Stimulated activated naive CD8-positive, alpha-beta T cell treated with anti-CD3 and anti-CD28 coated beads, Interleukin-15, amount 100 ng/mL, for 72 hours (primary cell): ENCODE measurements around the gene CCDC134.

ENCODE experiments used
- ATAC-seq: fragments of 150-1000 bp; cut with Tn5 transposase; 2 replicates; pipeline ENCODE4 v1.10.0; 2021; ENCODE audit warnings: mild to moderate bottlenecking, moderate library complexity
- DNase-seq, 2 donors: peaks; one replicate each; pipeline ENCODE4 v3.0.0; 2021 to 2022
- H3K27ac Mint-ChIP-seq, 2 donors: one replicate each; pipeline ENCODE4 v1.8.0; 2022; ENCODE audit warnings: mild to moderate bottlenecking in 2 of 2, mixed read lengths in 2 of 2, moderate library complexity in 2 of 2
- H3K27me3 Mint-ChIP-seq: one replicate; pipeline ENCODE4 v1.8.0; 2022; ENCODE audit warnings: mixed read lengths
- H3K4me1 Mint-ChIP-seq: one replicate; pipeline ENCODE4 v1.8.0; 2022; ENCODE audit warnings: mild to moderate bottlenecking, mixed read lengths
- H3K4me3 Mint-ChIP-seq, 2 donors: one replicate each; pipeline ENCODE4 v1.8.0; 2022; ENCODE audit warnings: mild to moderate bottlenecking in 2 of 2, mixed read lengths in 2 of 2, moderate library complexity in 1 of 2
- H3K9me3 Mint-ChIP-seq, 2 donors: one replicate each; pipeline ENCODE4 v1.8.0; 2022; ENCODE audit warnings: mixed read lengths in 2 of 2

CCDC134 gene

DNA sequence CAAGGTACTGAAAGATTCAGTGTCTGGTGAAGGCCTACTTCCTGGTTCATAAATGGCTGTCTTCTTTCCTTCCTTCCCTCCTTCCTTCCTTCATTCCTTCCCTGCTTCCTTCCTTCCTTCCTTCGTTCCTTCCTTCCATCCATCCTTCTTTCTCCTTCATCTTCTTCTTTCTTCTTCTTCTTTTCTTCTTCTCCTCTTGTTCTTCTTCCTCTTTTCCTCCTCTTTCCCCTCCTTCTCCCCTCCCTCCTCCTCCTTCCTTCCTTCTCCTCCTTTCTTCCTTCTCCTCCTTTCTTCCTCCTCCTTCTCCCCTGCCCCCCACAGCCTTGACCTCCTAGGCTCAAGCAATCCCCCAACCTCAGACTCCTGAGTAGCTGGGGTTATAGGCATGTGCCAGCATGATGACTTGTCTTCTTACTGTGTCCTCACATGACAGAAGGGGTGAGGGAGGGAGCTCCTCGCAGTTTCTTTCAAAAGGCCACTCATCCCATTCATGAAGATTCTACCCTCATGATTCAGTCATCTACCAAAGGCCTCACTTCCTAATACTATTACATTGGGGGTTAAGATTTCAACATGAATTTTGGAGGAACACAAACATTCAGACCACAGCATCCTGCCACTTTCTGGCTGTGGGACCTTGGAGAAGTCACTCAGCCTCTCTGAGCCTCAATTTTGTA lies 22.6 kb upstream of the CCDC134 start:
- no peak for DNase-seq
- H3K9me3 Mint-ChIP-seq, result no peaks in the 10 kb centered on the region
- H3K4me1 Mint-ChIP-seq, result peaks cover 32% of the 10 kb centered on the region
- no peaks in the 10 kb centered on the region for H3K27me3 Mint-ChIP-seq
- peak overlapping the region; percentile 79 to 89 for H3K27ac Mint-ChIP-seq
- H3K4me3 Mint-ChIP-seq, result no peak overlapping the region
- no peak for ATAC-seq

DNA sequence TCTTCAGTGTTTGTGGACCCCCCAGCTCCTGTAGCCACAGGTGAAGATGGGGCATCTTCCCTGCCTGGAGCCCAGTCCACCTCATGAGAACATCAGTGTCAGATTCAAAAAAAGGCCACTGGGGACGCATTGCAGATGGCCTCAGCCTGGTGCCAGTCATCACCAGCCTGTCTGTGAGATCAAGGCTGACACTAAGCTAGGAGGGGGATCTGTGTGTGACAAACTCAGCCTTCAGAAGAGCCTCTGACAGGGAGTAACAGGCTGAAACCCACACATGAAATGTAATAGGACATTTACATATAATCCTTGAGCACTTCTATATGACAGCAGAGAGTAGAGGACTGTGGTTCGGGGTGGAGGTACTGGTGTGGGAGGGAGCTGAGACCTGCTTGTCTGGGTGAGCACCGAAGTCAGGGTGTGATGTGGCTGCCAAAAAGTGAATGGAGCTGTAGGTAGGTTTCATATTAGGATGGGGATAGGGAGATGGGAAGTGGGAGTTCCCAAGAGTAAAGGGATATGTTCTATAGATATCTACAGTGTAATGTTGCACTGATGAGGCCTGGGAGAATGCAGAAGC lies 20.5 kb upstream of the CCDC134 start:
- no peak for DNase-seq
- H3K4me3 Mint-ChIP-seq, result peak overlapping the region; percentile 89 to 91
- no peaks in the 10 kb centered on the region for H3K9me3 Mint-ChIP-seq
- peak overlapping the region; percentile 96 to 97 for H3K27ac Mint-ChIP-seq
- H3K27me3 Mint-ChIP-seq, result no peaks in the 10 kb centered on the region
- peaks cover 36% of the 10 kb centered on the region for H3K4me1 Mint-ChIP-seq
- no peak for ATAC-seq

GRCh38 chr22:41780746-41781505 lies 19.6 kb upstream of the CCDC134 start:
- peak; percentile 83 to 95 for DNase-seq
- Mint-ChIP-seq H3K4me1 (peaks cover 36% of the 10 kb centered on the region), H3K4me3 (peak overlapping the region; percentile 89 to 91), H3K27me3 (no peaks in the 10 kb centered on the region), H3K9me3 (no peaks in the 10 kb centered on the region), H3K27ac (peak overlapping the region; percentile 39 to 97)
- peak; percentile 99 for ATAC-seq

GRCh38 chr22:41781507-41781906 lies 19.0 kb upstream of the CCDC134 start:
- H3K4me3 Mint-ChIP-seq, result peak overlapping the region; percentile 89 to 91
- H3K27ac Mint-ChIP-seq, result peak overlapping the region; percentile 39 to 97
- no peaks in the 10 kb centered on the region for H3K27me3 Mint-ChIP-seq
- H3K4me1 Mint-ChIP-seq, result peaks cover 39% of the 10 kb centered on the region
- ATAC-seq (peak; percentile 33), DNase-seq (no peak)
- H3K9me3 Mint-ChIP-seq, result no peaks in the 10 kb centered on the region

DNA sequence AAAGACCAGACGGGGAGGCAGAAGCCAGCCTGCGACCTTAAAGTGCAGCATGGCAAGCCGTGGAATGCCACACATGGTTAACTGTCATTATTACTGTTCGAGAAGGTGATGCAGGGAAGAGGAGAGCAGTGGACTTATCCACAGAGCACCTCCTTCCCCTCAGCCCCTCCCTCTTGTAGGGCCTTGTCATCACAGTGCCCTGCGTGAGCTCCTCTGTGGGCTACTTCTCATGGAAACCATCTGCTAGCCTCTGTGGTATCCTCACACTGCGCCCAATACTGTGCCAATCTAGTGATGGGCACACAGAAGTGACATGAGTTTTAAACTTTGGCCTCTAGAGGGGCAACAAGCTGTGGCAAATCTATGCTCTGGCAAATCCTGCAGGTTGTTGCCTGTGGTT lies 18.2 kb upstream of the CCDC134 start:
- peak; percentile 47 for ATAC-seq
- peak in 1 of 2 donors; percentile 26 for DNase-seq
- H3K9me3 Mint-ChIP-seq, result no peaks in the 10 kb centered on the region
- no peaks in the 10 kb centered on the region for H3K27me3 Mint-ChIP-seq
- peak overlapping the region; percentile 75 to 97 for H3K27ac Mint-ChIP-seq
- peaks cover 45% of the 10 kb centered on the region for H3K4me1 Mint-ChIP-seq
- H3K4me3 Mint-ChIP-seq, result peak overlapping the region; percentile 89 to 91

DNA sequence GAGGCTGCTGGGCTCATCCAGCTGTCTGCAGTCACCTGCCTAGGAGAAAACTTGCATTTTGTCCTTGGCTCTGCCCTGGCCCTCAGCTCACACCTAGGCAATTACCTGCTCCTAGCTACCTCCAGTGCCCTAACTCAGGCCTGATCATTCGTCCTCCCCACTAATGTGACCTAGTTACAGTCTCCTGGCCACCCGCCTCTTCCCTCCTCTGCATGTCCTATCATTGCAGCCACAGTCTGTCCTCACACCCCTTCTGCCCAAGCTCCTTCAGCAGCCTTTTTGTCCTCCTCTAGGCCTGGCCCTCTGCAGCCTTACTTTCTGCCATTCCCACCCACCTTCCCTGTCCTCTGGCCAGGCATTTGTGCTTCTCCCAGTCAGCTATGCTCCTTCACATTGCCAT lies 17.7 kb upstream of the CCDC134 start:
- H3K27ac Mint-ChIP-seq, result peak overlapping the region; percentile 89
- peak overlapping the region; percentile 89 to 91 for H3K4me3 Mint-ChIP-seq
- ATAC-seq (no peak), DNase-seq (no peak)
- peaks cover 45% of the 10 kb centered on the region for H3K4me1 Mint-ChIP-seq
- no peaks in the 10 kb centered on the region for H3K9me3 Mint-ChIP-seq
- no peaks in the 10 kb centered on the region for H3K27me3 Mint-ChIP-seq

DNA sequence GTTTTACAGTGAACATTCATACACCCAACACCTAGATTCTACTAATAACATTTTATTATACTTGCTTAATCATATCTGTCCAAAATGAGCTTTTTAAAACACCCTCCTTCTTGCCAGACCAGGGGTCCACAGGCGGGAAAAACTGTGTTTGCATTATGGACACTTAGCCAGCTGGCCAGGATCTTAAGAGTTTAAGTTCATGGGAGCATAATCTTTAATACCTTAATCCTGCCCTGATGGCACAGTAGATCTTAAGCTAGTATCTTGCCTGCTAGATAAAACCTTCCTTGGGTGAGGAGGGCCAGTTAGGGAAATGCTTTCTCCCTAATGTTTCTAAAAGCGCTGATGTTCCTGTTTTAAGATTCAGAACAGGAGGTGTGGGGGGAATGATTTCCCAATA lies 13.1 kb upstream of the CCDC134 start:
- no peak for DNase-seq
- Mint-ChIP-seq H3K4me1 (peaks cover 18% of the 10 kb centered on the region), H3K27ac (no peak overlapping the region), H3K4me3 (no peak overlapping the region), H3K9me3 (no peaks in the 10 kb centered on the region), H3K27me3 (no peaks in the 10 kb centered on the region)
- ATAC-seq, result no peak

GRCh38 chr22:41793871-41794270 lies 6.6 kb upstream of the CCDC134 start:
- peaks cover 3% of the 10 kb centered on the region for H3K4me1 Mint-ChIP-seq
- no peaks in the 10 kb centered on the region for H3K9me3 Mint-ChIP-seq
- ATAC-seq (no peak), DNase-seq (no peak)
- no peak overlapping the region for H3K4me3 Mint-ChIP-seq
- peak overlapping the region in 1 of 2 donors; percentile 63 for H3K27ac Mint-ChIP-seq
- H3K27me3 Mint-ChIP-seq, result no peaks in the 10 kb centered on the region

DNA sequence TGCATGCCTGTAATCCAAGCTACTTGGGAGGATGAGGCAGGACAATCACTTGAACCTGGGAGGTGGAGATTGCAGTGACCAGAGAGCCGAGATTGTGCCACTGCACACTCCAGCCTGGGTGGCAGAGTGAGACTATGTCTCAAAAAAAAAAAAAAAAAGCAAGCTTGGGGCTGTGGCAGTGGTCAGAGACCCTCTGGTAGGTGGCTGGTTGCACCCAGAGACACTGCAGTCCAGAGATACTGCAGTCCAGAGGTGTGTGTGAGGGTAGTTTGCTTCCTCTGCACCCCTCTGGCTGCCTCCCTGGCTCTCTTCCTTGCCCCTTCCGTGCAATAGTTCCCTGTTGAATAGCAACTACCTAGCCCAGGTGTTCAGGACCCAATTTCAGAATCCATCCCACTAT lies 1.7 kb upstream of the CCDC134 start:
- peak overlapping the region in 1 of 2 donors; percentile 60 for H3K27ac Mint-ChIP-seq
- H3K4me1 Mint-ChIP-seq, result peaks cover 36% of the 10 kb centered on the region
- H3K9me3 Mint-ChIP-seq, result no peaks in the 10 kb centered on the region
- no peak for DNase-seq
- ATAC-seq, result no peak
- no peaks in the 10 kb centered on the region for H3K27me3 Mint-ChIP-seq
- no peak overlapping the region for H3K4me3 Mint-ChIP-seq

GRCh38 chr22:41799486-41800347 lies 762 bp upstream of the CCDC134 start:
- peak; percentile 53 for ATAC-seq
- Mint-ChIP-seq H3K9me3 (no peaks in the 10 kb centered on the region), H3K27ac (peak overlapping the region; percentile 98 to 99), H3K27me3 (no peaks in the 10 kb centered on the region), H3K4me1 (peaks cover 46% of the 10 kb centered on the region), H3K4me3 (peak overlapping the region; percentile 94 to 99)
- no peak for DNase-seq

GRCh38 chr22:41801147-41801819 lies 804 bp downstream of the CCDC134 start:
- DNase-seq (peak in 1 of 2 donors; percentile 12), ATAC-seq (no peak)
- peak overlapping the region; percentile 98 to 99 for H3K27ac Mint-ChIP-seq
- H3K27me3 Mint-ChIP-seq, result no peaks in the 10 kb centered on the region
- H3K4me3 Mint-ChIP-seq, result peak overlapping the region; percentile 94 to 99
- no peaks in the 10 kb centered on the region for H3K9me3 Mint-ChIP-seq
- peaks cover 51% of the 10 kb centered on the region for H3K4me1 Mint-ChIP-seq

GRCh38 chr22:41801886-41802285 lies 1.4 kb downstream of the CCDC134 start:
- peaks cover 51% of the 10 kb centered on the region for H3K4me1 Mint-ChIP-seq
- peak overlapping the region in 1 of 2 donors; percentile 2 for H3K27ac Mint-ChIP-seq
- ATAC-seq (no peak), DNase-seq (no peak)
- H3K27me3 Mint-ChIP-seq, result no peaks in the 10 kb centered on the region
- H3K4me3 Mint-ChIP-seq, result peak overlapping the region; percentile 94 to 99
- no peaks in the 10 kb centered on the region for H3K9me3 Mint-ChIP-seq

GRCh38 chr22:41805639-41806038 lies 5.2 kb downstream of the CCDC134 start:
- H3K9me3 Mint-ChIP-seq, result no peaks in the 10 kb centered on the region
- H3K4me1 Mint-ChIP-seq, result peaks cover 36% of the 10 kb centered on the region
- no peak overlapping the region for H3K27ac Mint-ChIP-seq
- no peaks in the 10 kb centered on the region for H3K27me3 Mint-ChIP-seq
- no peak for ATAC-seq
- no peak overlapping the region for H3K4me3 Mint-ChIP-seq
- no peak for DNase-seq

GRCh38 chr22:41808400-41808799 lies 7.9 kb downstream of the CCDC134 start:
- Mint-ChIP-seq H3K4me3 (no peak overlapping the region), H3K27ac (no peak overlapping the region), H3K27me3 (no peaks in the 10 kb centered on the region), H3K4me1 (peaks cover 18% of the 10 kb centered on the region), H3K9me3 (no peaks in the 10 kb centered on the region)
- ATAC-seq (no peak), DNase-seq (no peak)

GRCh38 chr22:41810022-41810421 lies 9.5 kb downstream of the CCDC134 start:
- Mint-ChIP-seq H3K9me3 (no peaks in the 10 kb centered on the region), H3K27ac (no peak overlapping the region), H3K4me1 (peaks cover 2% of the 10 kb centered on the region), H3K27me3 (no peaks in the 10 kb centered on the region), H3K4me3 (no peak overlapping the region)
- ATAC-seq (no peak), DNase-seq (no peak)
